ENCODE results near the gene KCNK17. TPM values are rescaled to one million over a fixed set of nuclear protein-coding genes. Genes with fewer than 3 reads are reported as not detected.

The KCNK17 gene
- polyA plus RNA-seq, 1 experiment, result not detected

DNA sequence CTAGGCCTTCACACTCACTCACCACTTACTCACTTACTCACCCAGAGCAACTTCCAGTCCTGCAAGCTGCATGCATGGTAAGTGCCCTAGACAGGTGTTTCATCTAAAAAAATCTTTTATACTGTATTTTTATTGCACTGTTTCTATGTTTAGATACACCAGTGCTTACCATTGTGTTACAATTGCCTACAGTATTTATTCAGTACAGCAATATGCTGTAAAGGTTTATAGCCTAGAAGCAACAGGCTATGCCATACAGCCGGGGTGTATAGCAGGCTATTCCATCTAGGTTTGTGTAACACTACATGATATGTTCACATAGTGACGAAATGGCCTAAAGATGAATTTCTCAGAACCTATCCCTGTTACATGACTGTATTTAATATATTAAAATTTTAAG lies 47.8 kb downstream of the KCNK17 start:
- Histone ChIP-seq H3K27me3 (ENCODE audit: control insufficient read depth, insufficient read depth, low read length) (no peaks in the 10 kb centered on the region), H3K36me3 (ENCODE audit: control insufficient read depth, insufficient read depth, low read length) (no peaks in the 10 kb centered on the region), H3K4me3 (ENCODE audit: low read depth, low read length) (no peak overlapping the region)
- TF ChIP-seq, protein P1, sequence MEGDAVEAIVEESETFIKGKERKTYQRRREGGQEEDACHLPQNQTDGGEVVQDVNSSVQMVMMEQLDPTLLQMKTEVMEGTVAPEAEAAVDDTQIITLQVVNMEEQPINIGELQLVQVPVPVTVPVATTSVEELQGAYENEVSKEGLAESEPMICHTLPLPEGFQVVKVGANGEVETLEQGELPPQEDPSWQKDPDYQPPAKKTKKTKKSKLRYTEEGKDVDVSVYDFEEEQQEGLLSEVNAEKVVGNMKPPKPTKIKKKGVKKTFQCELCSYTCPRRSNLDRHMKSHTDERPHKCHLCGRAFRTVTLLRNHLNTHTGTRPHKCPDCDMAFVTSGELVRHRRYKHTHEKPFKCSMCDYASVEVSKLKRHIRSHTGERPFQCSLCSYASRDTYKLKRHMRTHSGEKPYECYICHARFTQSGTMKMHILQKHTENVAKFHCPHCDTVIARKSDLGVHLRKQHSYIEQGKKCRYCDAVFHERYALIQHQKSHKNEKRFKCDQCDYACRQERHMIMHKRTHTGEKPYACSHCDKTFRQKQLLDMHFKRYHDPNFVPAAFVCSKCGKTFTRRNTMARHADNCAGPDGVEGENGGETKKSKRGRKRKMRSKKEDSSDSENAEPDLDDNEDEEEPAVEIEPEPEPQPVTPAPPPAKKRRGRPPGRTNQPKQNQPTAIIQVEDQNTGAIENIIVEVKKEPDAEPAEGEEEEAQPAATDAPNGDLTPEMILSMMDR (IDR thresholded peaks at IDR 0.05; ENCODE audit: insufficient read depth, low read depth, low read length), result no peak
- DNase-seq (ENCODE audit: low read depth), result no peak
- POLR2A ChIA-PET, result no interaction called here
- CTCF ChIA-PET, result interaction anchor here (1.2 kb wide), 2 partner anchors 37 to 394 kb away, joined by 3 read pairs; no protein-coding TSS in a partner anchor

DNA sequence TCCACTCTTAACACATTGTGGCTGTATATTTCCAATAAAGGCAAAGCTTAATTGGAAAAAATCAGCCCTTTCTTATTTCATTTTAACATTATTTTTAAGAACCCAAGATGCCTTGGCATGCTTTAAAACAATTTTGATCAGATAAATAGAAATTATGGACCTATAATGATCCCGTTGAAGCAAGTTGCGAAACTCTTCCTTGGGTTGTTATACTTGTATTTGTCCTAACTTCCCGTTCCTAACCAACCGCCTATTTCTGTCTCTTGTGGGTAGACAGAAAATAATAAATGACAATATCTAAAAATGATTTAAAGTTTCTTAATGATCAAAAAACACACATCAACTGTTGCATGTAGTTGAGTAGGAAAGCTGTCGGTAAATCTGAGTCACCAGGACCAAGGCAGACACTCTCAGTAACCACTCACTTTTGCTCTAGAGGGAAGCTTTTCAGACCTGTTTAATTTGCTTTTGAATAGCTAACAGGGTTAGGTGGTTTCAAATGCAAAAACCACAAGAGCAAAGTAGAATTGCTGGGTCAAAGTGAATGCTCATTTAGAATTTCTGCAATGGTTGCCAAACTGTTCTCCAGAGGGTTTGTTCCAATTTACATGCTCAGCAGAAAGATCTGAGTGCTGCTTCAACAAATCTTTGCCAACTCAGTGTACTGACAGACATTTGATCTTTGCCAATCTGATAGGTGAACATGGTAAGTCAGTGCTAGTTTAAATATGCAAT lies 50.7 kb downstream of the KCNK17 start:
- H3K36me3 ChIP-seq (ENCODE audit: control insufficient read depth, insufficient read depth, low read length), result no peaks in the 10 kb centered on the region
- CTCF ChIA-PET, result interaction anchor here (1.2 kb wide), 1 partner anchor 42 kb away, joined by 3 read pairs; no protein-coding TSS in a partner anchor
- POLR2A ChIA-PET, result no interaction called here
- no peak overlapping the region for H3K4me3 ChIP-seq (ENCODE audit: low read depth, low read length)
- DNase-seq (ENCODE audit: low read depth), result no peak
- H3K27me3 ChIP-seq (ENCODE audit: control insufficient read depth, insufficient read depth, low read length), result no peaks in the 10 kb centered on the region
- TF ChIP-seq, protein P1 (IDR thresholded peaks at IDR 0.05; ENCODE audit: insufficient read depth, low read depth, low read length), result no peak

DNA sequence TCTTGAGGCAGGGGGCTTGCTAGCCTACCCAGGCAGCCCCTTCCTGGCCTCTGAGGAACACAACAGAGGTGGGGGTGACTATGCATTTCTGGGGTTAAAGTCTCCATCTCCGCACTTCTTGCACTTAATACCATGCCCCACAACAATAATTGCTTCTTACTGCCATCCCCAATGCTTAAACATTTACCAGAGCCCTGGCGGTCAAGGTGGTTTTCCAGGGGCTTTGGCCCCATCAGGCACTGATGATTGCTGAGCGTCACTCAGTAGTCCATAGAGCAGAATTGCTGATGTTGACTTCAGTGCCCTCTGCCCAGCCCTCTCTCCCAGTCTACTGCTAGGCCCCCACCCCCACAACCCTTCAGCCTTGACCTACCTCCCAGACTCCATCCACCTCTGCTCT lies 52.5 kb downstream of the KCNK17 start:
- H3K27me3 ChIP-seq (ENCODE audit: control insufficient read depth, insufficient read depth, low read length), result no peaks in the 10 kb centered on the region
- CTCF ChIA-PET, result interaction anchor here (1.2 kb wide), 1 partner anchor 42 kb away, joined by 4 read pairs; no protein-coding TSS in a partner anchor

DNA sequence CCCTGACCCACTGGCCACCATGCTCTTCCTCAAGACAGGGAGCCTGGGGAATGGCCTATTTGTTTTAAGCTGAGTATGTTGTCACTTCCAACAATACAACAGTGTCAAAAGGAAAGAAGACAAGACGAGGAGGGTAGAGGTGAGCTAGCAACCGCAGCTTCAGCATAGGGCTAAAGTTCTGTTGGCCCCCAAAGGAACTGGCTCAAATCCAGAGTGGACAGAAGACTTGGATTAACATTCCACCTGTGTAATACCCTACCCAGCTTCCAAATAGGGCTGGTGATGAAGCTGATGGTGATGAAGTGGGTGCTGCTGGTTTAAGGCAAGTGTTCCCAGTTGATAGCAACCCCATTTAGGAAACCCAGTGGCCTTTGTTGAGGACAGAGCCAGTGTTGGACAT lies 53.3 kb downstream of the KCNK17 start:
- Histone ChIP-seq H3K27me3 (ENCODE audit: control insufficient read depth, insufficient read depth, low read length) (no peaks in the 10 kb centered on the region), H3K4me3 (ENCODE audit: low read depth, low read length) (no peak overlapping the region), H3K36me3 (ENCODE audit: control insufficient read depth, insufficient read depth, low read length) (no peaks in the 10 kb centered on the region)
- ChIA-PET POLR2A (no interaction called here), CTCF (interaction anchor here (1.1 to 1.8 kb wide), 3 partner anchors 14 to 42 kb away, joined by 3 to 7 read pairs (median 4); no protein-coding TSS in a partner anchor)
- no peak for DNase-seq (ENCODE audit: low read depth)
- TF ChIP-seq, protein P1 (IDR thresholded peaks at IDR 0.05; ENCODE audit: insufficient read depth, low read depth, low read length), result no peak

More for the DNA sequence above, 52.5 kb downstream of the KCNK17 start:
- H3K36me3 ChIP-seq (ENCODE audit: control insufficient read depth, insufficient read depth, low read length), result no peaks in the 10 kb centered on the region
- TF ChIP-seq, protein P1 (IDR thresholded peaks at IDR 0.05; ENCODE audit: insufficient read depth, low read depth, low read length), result no peak
- DNase-seq (ENCODE audit: low read depth), result no peak
- no peak overlapping the region for H3K4me3 ChIP-seq (ENCODE audit: low read depth, low read length)
- POLR2A ChIA-PET, result no interaction called here

DNA sequence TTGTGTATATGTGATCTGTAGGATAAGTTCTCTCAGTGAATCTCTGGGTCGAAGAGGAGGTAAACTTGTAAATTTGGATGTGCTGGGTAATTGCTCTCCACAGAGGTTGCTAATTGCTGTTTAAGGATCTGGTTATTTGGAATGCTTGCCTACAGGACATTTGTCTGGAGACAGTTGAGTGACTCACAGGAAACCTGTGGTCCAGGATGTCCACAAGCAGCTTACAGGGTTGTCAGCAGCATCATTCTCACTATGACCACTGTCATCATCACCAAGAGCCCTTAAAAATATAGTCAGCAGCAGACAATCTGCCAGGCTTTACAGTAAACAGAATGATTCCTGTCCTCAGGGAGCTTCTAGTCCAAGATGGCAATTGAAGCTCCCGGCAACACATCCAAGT lies 53.8 kb downstream of the KCNK17 start:
- POLR2A ChIA-PET, result no interaction called here

More for the DNA sequence above, 53.8 kb downstream of the KCNK17 start:
- TF ChIP-seq, protein P1 (IDR thresholded peaks at IDR 0.05; ENCODE audit: insufficient read depth, low read depth, low read length), result no peak
- H3K27me3 ChIP-seq (ENCODE audit: control insufficient read depth, insufficient read depth, low read length), result no peaks in the 10 kb centered on the region
- DNase-seq (ENCODE audit: low read depth), result no peak
- CTCF ChIA-PET, result interaction anchor here (1.1 to 1.8 kb wide), 3 partner anchors 13 to 45 kb away, joined by 3 to 7 read pairs (median 3); no protein-coding TSS in a partner anchor
- no peaks in the 10 kb centered on the region for H3K36me3 ChIP-seq (ENCODE audit: control insufficient read depth, insufficient read depth, low read length)
- H3K4me3 ChIP-seq (ENCODE audit: low read depth, low read length), result no peak overlapping the region
